CD4-positive, alpha-beta T cell (primary cell): ENCODE results near the gene CNTN2. TPM values are rescaled to one million over a fixed set of nuclear protein-coding genes. Genes with fewer than 3 reads are reported as not detected.

Source experiments
- ATAC-seq: fragments of 200-7000 bp; cut with Tn5 transposase; one replicate; pipeline ENCODE4 v1.10.0; 2022; ENCODE audit warnings: mild to moderate bottlenecking; ENCODE audit not compliant: poor library complexity
- CTCF ChIA-PET: fragments of 350-600 bp; sonication (Branson Sonifier 250); formaldehyde crosslinking; loops from one replicate; lab custom pipeline; 2021; ENCODE audit warnings: antibody characterized with exemption, inconsistent platforms; lab: Charles Lee
- POLR2A ChIA-PET: fragments of 350-600 bp; sonication (Branson Sonifier 250); formaldehyde crosslinking; loops from one replicate; lab custom pipeline; 2021; ENCODE audit warnings: antibody characterized with exemption, inconsistent platforms; lab: Charles Lee
- DNase-seq, 14 experiments: peaks; one replicate each; pipeline ENCODE4 v3.0.0-alpha.2; 2013 to 2020; ENCODE audit warnings: mixed read lengths in 2 of 14
- H3K27ac ChIP-seq, 2 donors: one replicate each; pipeline versions ENCODE4 v1.5.1 to v1.7.0; 2013; ENCODE audit warnings: low read length in 2 of 2, low read depth in 1 of 2, mild to moderate bottlenecking in 1 of 2
- H3K27me3 ChIP-seq, 2 experiments: 1 replicate in 1 of 2; 2 replicates in 1 of 2; pipeline versions ENCODE4 v1.6.1 to v1.7.0; 2013; ENCODE audit warnings: low read length in 2 of 2, control low read depth in 1 of 2, mild to moderate bottlenecking in 1 of 2, moderate library complexity in 1 of 2; ENCODE audit not compliant: insufficient read depth in 2 of 2, control insufficient read depth in 1 of 2
- H3K36me3 ChIP-seq: one replicate; pipeline ENCODE4 v1.6.1; 2013; ENCODE audit warnings: low read length, control low read depth; ENCODE audit not compliant: insufficient read depth
- H3K4me1 ChIP-seq: one replicate; pipeline ENCODE4 v1.6.1; 2013; ENCODE audit warnings: low read length, control low read depth; ENCODE audit not compliant: insufficient read depth
- H3K4me3 ChIP-seq: one replicate; pipeline ENCODE4 v1.5.1; 2013; ENCODE audit warnings: mild to moderate bottlenecking, low read length, moderate library complexity
- H3K9me3 ChIP-seq, 2 experiments: 1 replicate in 1 of 2; 2 replicates in 1 of 2; pipeline versions ENCODE4 v1.6.1 to v1.7.0; 2013; ENCODE audit warnings: low read length in 2 of 2, mild to moderate bottlenecking in 2 of 2, control low read depth in 1 of 2, moderate library complexity in 1 of 2; ENCODE audit not compliant: control insufficient read depth in 1 of 2, insufficient read depth in 1 of 2
- H3K27ac Mint-ChIP-seq: one replicate; pipeline ENCODE4 v1.8.0; 2020; ENCODE audit warnings: mixed read lengths
- H3K27me3 Mint-ChIP-seq: one replicate; pipeline ENCODE4 v1.8.0; 2021; ENCODE audit warnings: mixed read lengths
- H3K36me3 Mint-ChIP-seq: one replicate; pipeline ENCODE4 v1.8.0; 2021; ENCODE audit warnings: low read depth, mixed read lengths
- H3K4me1 Mint-ChIP-seq: one replicate; pipeline ENCODE4 v1.8.0; 2021; ENCODE audit warnings: low read depth, mixed read lengths
- H3K4me3 Mint-ChIP-seq: one replicate; pipeline ENCODE4 v1.8.0; 2020; ENCODE audit warnings: mild to moderate bottlenecking, mixed read lengths
- H3K9me3 Mint-ChIP-seq: one replicate; pipeline ENCODE4 v1.8.0; 2020; ENCODE audit warnings: mixed read lengths
- CTCF ChIP-seq: fragments of 200-600 bp; IDR thresholded peaks from one replicate; pipeline ENCODE4 v1.8.0; 2022; ENCODE audit warnings: antibody characterized with exemption, mild to moderate bottlenecking
- intact Hi-C, 2 experiments: fragments of 100-400 bp; cut with DNase I in 1 of 2; cut with micrococcal nuclease in 1 of 2; formaldehyde crosslinking; loops; one replicate each; pipeline versions ENCODE4 v1.15.1 to v1.9.0; 2023 to 2025; cut with DNase I, micrococcal nuclease
- total RNA-seq, 174 experiments: library from RNA in 2 of 174; stranded (reverse) in 2 of 174; gene quantifications; one replicate each; pipeline ENCODE4 v1.2.3 and lab custom pipeline; 2021 to 2026

Gene CNTN2
- total RNA-seq, 2 experiments from 2014 or later = not detected

- Mint-ChIP-seq H3K36me3 (peaks cover 84% of the 10 kb centered on the region), H3K27me3 (no peaks in the 10 kb centered on the region), H3K4me3 (no peak overlapping the region), H3K4me1 (peaks cover 16% of the 10 kb centered on the region), H3K27ac (no peak overlapping the region), H3K9me3 (no peaks in the 10 kb centered on the region)
- ChIA-PET CTCF (no interaction called here), POLR2A (no interaction called here)
- DNase-seq (no peak), ATAC-seq (no peak)
- no peak overlapping the region for H3K4me3 ChIP-seq
- no peaks in the 10 kb centered on the region for H3K27me3 ChIP-seq
- no peaks in the 10 kb centered on the region for H3K4me1 ChIP-seq
- H3K36me3 ChIP-seq = peaks cover 65% of the 10 kb centered on the region
- intact Hi-C loops = no loop called here
- no peaks in the 10 kb centered on the region for H3K9me3 ChIP-seq
- H3K27ac ChIP-seq = no peak overlapping the region
- TF ChIP-seq CTCF = no peak
These were observed 64.3 kb downstream of the CNTN2 start for GRCh38 chr1:205107327-205107726.

DNA sequence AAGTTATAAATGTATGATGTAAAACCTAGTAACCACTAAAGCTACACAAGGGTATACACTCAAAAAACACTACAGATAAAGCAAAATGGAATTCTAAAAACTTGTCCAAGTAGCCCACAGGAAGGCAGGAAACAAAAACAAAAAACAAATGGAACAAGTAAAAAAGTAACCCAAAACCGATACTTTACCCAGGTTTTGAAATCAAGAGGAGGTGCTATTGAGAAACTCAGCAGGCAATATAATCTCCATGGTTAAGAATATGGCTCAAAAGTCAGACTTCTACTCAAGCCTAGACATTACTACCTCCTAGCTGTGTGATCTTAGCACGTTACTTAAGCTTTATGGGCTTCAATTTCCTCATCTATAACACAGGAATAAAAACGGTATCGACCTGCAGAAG lies 65.5 kb downstream of the CNTN2 start:
- TF ChIP-seq CTCF = no peak
- DNase-seq = no peak
- Histone ChIP-seq H3K27ac (no peak overlapping the region), H3K4me3 (no peak overlapping the region), H3K9me3 (no peaks in the 10 kb centered on the region), H3K4me1 (no peaks in the 10 kb centered on the region), H3K27me3 (no peaks in the 10 kb centered on the region), H3K36me3 (peaks cover 62% of the 10 kb centered on the region)
- Mint-ChIP-seq H3K27ac (peak overlapping the region; percentile 37), H3K9me3 (no peaks in the 10 kb centered on the region), H3K36me3 (peaks cover 82% of the 10 kb centered on the region), H3K4me3 (no peak overlapping the region), H3K4me1 (peaks cover 15% of the 10 kb centered on the region), H3K27me3 (no peaks in the 10 kb centered on the region)
- intact Hi-C loops = no loop called here
- ATAC-seq = no peak
- POLR2A ChIA-PET = no interaction called here
- CTCF ChIA-PET = interaction anchor here (1.7 kb wide), 1 partner anchor 18 kb away, joined by 4 read pairs; no protein-coding TSS in a partner anchor

GRCh38 chr1:205109269-205109668 lies 66.3 kb downstream of the CNTN2 start:
- peak overlapping the region; percentile 37 for H3K27ac Mint-ChIP-seq

More at GRCh38 chr1:205109269-205109668, 66.3 kb downstream of the CNTN2 start:
- Mint-ChIP-seq H3K27me3 (no peaks in the 10 kb centered on the region), H3K4me1 (peaks cover 15% of the 10 kb centered on the region), H3K4me3 (no peak overlapping the region), H3K36me3 (peaks cover 81% of the 10 kb centered on the region), H3K9me3 (no peaks in the 10 kb centered on the region)
- no peak overlapping the region for H3K4me3 ChIP-seq
- DNase-seq (no peak), ATAC-seq (no peak)
- no peaks in the 10 kb centered on the region for H3K9me3 ChIP-seq
- no peaks in the 10 kb centered on the region for H3K4me1 ChIP-seq
- peaks cover 59% of the 10 kb centered on the region for H3K36me3 ChIP-seq
- no peak for TF ChIP-seq CTCF
- H3K27me3 ChIP-seq = no peaks in the 10 kb centered on the region
- ChIA-PET POLR2A (interaction anchor here (1.1 to 1.5 kb wide), 2 partner anchors 13 to 102 kb away, joined by 4 to 9 read pairs; partner anchors contain the start of genes DSTYK and RBBP5), CTCF (interaction anchor here (1.5 to 1.8 kb wide), 3 partner anchors 19 to 146 kb away, joined by 4 to 6 read pairs (median 6); no protein-coding TSS in a partner anchor)
- intact Hi-C loops = no loop called here
- H3K27ac ChIP-seq = no peak overlapping the region
